Caki2 (cell line): ENCODE measurements around the gene TEDC1. TPM values are rescaled to one million over a fixed set of nuclear protein-coding genes. Genes with fewer than 3 reads are reported as not detected.

Source experiments
- DNase-seq: peaks from one replicate; pipeline ENCODE4 v3.0.0-alpha.2; 2015; ENCODE audit warnings: low read depth
- in situ Hi-C: cut with HindIII; loops from 2 replicates; pipeline ENCODE4 v1.10.0; 2016; ENCODE audit warnings: low sequenced_read_pairs, low pct_unique_long_range_greater_than_20kb, mixed read lengths
- total RNA-seq: library from RNA; depleted of rRNA; stranded (reverse); fragments of >200 nt; shearing (Covaris generic); gene quantifications from 2 replicates; pipeline ENCODE4 v1.2.3, GENCODE V29; 2014; ENCODE audit warnings: low replicate concordance

Gene TEDC1
- total RNA-seq, 1 experiment from 2014 or later, result 54.2 TPM

DNA sequence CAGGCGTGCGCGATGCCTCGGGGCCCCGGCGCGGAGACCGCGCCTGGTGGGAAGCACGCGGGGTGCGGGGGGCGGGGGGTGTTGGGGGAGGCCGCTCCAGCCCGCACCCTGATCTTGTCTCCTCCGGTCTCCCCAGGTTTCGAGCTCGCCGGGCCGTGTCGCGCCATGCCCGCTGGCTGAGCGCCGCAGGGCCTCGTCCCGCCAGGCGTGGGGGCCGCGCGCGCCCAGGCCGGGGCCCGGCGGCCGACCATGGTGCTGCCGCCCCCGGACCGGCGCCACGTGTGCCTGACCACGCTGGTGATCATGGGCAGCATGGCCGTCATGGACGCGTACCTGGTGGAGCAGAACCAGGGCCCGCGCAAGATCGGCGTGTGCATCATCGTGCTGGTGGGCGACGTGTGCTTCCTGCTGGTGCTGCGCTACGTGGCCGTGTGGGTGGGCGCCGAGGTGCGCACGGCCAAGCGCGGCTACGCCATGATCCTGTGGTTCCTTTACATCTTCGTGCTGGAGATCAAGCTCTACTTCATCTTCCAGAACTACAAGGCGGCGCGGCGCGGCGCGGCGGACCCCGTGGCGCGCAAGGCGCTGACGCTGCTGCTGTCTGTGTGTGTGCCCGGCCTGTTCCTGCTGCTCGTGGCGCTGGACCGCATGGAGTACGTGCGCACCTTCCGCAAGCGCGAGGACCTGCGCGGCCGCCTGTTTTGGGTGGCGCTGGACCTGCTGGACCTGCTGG is 37.7 kb downstream of the TEDC1 start:
- DNase-seq, result no peak

DNA sequence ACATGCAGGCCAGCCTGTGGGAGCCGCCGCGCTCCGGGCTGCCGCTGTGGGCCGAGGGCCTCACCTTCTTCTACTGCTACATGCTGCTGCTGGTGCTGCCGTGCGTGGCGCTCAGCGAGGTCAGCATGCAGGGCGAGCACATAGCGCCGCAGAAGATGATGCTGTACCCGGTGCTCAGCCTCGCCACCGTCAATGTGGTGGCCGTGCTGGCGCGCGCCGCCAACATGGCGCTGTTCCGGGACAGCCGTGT is 38.2 kb downstream of the TEDC1 start:
- DNase-seq, result no peak
- in situ Hi-C loops, result no loop called here

More for the DNA sequence above, 37.7 kb downstream of the TEDC1 start:
- in situ Hi-C loops, result no loop called here

DNA sequence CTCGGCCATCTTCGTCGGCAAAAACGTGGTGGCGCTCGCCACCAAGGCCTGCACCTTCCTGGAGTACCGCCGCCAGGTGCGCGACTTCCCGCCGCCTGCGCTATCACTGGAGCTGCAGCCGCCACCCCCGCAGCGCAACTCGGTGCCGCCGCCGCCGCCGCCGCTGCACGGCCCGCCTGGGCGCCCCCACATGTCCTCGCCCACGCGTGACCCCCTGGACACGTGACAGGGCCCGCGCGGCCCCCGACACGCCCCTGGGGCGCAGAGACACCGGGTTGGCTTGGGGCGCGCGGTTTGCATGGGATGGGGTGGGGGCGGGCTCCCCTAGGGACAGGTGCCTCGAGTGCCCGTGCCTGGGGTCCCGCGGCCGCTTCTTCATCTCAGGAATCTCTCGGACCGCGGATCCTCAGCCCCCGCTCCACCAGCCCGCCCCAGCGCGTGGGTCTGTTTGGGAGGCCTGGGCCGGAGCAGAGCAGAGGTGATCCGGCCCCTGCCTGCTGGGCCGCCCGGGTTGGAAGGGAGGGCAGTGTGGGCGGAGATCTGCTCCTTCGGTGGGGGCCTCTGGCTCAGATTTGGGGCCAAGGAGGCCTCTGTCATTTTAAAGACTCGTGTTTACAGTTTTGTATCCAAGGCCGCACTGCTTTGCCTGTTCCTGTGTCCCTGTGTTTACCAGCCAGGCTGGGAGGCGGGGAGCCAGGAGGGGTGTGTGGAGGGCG is 38.7 kb downstream of the TEDC1 start:
- no peak for DNase-seq
- in situ Hi-C loops, result no loop called here

DNA sequence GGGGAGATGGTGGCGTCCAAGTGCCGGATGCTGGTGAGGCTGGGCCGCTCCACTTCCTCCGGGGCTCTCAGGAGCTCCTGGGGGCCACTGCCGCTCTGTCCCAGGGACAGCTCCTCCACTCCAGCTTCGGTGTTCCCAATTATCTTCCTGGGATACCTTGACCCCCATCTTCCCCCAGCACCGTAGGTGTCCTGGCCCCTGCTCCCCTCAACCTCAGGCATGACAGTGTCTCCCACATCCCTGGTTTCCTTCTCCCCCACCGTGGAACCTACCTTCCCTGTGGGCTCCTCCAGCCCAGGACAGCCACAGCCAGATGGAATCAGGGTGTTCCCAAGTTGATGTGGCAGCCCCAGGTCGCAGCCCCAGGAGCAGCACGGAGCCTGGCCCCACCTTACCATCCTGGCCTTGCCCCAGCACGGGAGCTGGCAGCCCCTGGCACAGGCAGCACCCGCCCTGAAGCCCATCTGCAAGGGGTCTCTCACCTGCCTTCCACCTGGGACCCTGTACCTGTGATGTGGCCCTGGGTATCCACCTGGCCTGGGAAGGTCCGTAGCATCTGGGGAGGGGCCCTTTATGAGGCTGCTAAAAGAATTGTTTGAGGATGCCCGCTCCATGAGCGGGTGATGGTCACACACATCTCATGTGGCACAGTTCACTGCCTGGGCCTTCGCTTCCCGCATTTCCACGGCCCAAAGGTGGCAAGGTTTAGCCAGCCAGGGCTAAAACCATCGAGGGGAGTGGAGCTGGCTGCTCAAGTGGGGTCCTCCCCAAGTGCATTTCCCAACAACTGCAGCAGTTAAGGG is 39.4 kb downstream of the TEDC1 start:
- no peak for DNase-seq
- in situ Hi-C loops, result no loop called here

GRCh38 chr14:105531088-105531893 is 40.2 kb downstream of the TEDC1 start:
- no peak for DNase-seq
- in situ Hi-C loops, result no loop called here

DNA sequence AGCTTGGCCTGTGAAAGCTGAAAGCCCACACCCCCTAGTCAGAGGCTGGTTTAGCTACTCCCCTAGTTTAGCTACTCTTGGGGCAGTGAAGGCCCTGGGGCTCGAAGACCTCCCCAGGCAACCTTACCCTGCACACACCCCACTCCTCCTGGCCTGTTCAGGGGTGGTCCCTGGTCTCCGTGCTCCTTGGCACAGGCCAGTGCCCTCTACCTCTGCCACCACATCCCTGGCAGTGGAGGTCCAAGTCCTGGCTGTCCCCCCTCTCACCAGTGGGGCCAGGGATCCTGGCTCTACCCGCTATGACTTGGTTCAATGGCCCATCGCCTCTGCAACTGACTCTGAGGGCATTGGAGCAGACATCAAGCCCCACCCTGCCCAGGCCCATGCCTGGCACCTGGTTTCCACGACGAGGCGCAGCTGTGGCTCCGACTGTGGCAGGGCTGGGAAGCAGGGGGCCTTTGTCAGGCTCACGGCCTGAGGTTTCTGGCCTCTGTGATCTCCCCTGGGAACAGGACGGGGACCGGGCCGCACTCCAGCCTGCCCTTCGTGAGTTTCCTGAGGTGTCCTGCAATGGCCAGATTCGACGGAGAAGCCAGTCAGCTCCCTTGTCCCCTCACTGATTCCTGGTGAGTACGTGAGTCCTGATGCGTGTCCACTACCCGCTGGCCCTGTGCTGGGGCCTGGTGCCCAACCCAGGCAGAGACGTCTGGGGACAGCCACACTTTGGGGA is 41.0 kb downstream of the TEDC1 start:
- in situ Hi-C loops, result no loop called here

GRCh38 chr14:105532735-105533141 is 41.7 kb downstream of the TEDC1 start:
- DNase-seq, result no peak
- in situ Hi-C loops, result no loop called here

More for the DNA sequence above, 41.0 kb downstream of the TEDC1 start:
- DNase-seq, result no peak

DNA sequence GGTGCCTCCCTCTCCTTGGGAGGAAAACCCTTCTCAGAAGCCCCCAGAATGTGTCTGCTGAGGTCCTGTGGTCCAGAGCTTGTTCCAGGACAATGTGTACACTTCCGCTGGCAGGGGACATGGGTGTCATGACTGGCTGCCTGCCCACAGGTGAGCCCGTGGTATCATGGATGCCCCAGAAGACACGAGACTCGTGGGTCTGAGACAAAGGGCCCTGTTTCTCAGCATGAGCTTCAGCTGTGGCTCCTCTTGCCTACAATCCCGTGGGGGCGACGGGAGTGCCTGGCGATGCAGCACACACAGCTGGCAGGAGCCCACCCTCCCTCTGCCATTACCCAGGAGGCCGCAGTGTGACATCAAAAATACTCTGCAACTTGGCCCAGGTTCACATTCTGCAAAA is 42.3 kb downstream of the TEDC1 start:
- DNase-seq, result no peak
- in situ Hi-C loops, result no loop called here

- in situ Hi-C loops, result no loop called here
- DNase-seq, result no peak
Observed at GRCh38 chr14:105533811-105534498, 42.9 kb downstream of the TEDC1 start.

GRCh38 chr14:105534586-105534985 is 43.5 kb downstream of the TEDC1 start:
- in situ Hi-C loops, result no loop called here
- no peak for DNase-seq

DNA sequence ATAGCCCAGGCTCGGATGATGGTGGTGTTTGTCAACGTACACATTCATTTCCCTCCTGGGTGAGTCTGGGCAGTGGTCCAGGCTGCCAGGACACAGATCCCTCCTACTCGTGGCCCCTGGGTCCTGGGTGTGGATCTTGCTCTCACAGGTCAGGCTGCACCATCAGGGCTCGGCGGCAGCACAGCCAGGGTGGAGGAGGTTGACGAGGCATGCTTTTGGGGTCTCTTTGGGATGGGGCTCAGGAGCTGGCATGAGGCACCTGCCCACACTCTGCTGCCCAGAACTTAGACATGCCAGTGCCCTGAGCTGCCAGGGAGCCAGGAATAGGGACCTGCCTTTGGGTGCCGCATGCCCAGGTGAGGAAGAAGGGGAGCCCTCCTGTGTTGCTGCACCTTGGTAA is 45.0 kb downstream of the TEDC1 start:
- in situ Hi-C loops, result no loop called here
- DNase-seq, result no peak

DNA sequence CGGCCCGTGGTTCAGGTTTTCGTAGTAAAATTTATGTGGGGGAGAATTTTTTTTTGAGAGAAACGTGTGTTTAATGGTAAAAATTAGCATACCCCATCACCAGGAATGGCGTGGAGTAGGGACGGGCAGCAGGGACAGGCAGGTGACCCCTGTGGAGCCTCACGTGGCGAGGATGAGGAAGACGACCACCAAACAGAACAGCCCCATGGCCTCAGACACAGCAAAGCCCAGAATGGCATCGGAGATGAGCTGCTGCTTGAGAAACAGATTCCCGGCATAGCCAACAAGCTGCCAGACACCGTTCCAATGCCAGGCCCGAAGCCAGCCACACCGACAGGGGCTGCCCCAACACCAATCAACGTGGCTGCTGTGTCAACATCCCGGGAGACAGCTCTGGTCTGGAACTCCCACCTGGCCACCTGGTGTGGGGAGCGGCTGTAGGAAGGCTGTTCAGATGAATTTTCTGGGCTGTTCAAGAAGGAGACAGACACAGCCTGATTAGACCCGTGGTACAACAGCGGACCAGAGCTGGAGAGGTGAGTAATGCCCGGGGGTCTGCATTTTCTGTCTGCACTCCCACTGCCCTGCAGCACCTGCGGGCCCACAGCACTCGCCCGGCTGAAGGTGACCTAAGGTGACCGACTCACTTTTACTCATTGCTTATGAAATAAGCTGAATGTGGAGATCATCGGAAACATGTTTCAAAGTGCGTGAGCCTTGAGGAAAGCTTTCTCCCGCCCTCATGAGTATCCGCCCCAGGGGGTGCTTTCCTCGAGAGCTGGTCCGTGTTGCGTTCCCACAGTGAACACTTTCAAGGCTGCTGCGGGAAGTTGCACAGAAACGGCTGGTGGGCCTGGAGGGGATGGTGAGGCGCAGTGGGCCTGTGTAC is 45.9 kb downstream of the TEDC1 start:
- in situ Hi-C loops, result no loop called here
- no peak for DNase-seq

GRCh38 chr14:105537580-105538474 is 46.8 kb downstream of the TEDC1 start:
- in situ Hi-C loops, result no loop called here
- peak; percentile 25 for DNase-seq

- DNase-seq, result no peak
- in situ Hi-C loops, result no loop called here
Observed at GRCh38 chr14:105538481-105539049, 47.5 kb downstream of the TEDC1 start.

DNA sequence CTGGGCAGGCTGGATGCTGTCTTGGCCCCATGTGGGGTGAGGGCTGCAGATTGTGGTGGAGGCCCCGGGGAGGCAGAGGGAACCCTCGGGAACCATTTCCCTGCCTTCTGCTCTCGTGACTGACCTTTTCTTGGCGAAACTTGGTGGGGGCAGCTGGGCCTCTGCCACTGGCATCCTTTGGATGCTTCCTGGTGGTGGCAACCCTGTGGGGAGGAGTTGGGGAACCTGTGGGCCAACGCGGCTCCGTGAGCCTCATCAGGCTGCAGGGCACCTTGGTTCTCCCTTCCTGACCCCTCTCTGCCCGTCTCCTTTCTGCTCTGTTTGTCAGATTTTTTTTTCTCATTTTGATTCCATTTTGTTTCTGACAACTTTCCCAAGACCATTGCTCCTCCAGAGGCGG is 49.8 kb downstream of the TEDC1 start:
- no peak for DNase-seq
- in situ Hi-C loops, result no loop called here
